NCI-H524 (cell line): Measurements from ENCODE around the gene HSCB.
"Not testable (repeated sequence)": the region's sequence is repeated elsewhere in the genome, so short reads cannot be mapped to it uniquely, and the experiment has no call there.

Source experiments
- DNase-seq, 2 experiments: peaks; one replicate each; lab custom pipeline; 2025; lab: John Stamatoyannopoulos, UW

The HSCB gene

DNA sequence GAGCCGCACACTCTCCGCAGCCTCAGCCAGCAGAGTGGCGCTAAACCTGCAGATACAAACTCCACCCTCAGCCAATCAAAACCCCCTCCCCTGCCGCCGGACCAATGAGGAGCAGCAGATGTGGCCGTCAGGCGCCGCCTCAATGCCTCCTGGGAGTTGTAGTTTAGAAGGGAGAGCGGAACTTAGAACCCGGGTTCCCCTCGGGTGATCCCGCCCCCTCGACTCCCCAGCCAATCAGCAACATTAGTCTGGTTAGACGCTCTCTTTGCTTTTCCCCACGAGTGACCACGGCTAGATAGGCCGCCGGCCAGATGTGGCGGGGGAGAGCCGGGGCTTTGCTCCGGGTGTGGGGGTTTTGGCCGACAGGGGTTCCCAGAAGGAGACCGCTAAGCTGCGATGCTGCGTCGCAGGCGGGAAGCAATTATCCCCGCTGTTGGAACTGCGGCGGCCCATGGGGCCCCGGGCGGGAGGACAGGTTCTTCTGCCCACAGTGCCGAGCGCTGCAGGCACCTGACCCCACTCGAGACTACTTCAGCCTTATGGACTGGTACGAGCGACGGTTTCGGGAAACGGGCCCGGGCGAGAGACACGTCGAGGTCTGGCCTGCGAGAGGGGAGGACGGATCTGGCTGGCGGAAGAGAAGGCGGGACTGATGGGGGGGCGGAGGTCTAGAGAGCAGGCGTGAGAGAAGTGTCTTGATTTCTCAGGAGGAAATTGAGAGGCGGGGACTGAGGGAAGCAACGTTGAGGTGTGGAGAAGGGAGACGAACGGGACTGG lies at the start of gene HSCB, which contains the start of gene CHEK2:
TSS of gene HSCB (plus strand) at position 255 of the 777 bp plus-strand sequence. CDS start at position 312, 57 bp downstream.
TSS of gene CHEK2 (minus strand) at position 36 of the 777 bp plus-strand sequence. CDS start 7,099 bp downstream, outside the sequence.
- peak; percentile 99 for DNase-seq

- DNase-seq = not testable (repeated sequence)
Observed at GRCh38 chr22:28693041-28693760, 48.6 kb upstream of the HSCB start.

DNA sequence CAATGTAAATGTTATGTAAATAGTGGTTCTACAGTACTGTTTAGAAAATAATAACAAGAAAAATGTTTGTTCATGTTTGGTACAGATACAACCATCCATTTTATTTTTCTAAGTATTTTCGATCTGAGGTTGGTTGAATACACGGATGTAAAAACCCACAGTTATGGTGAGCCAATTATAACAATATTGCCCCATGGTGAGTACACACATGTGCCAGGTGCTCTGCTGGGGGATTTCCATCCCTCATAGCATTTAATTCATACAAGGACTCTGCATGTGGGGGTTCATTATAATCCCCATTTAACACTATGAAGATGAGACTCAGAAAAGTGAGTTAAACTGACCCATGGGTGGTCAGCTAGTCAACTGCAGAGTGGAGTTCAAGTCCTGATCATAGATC lies 38.9 kb upstream of the HSCB start:
- DNase-seq = no peak

GRCh38 chr22:28703436-28703835 lies 38.4 kb upstream of the HSCB start:
- no peak for DNase-seq

GRCh38 chr22:28706845-28707244 lies 35.0 kb upstream of the HSCB start:
- DNase-seq = no peak

- no peak for DNase-seq
Observed at GRCh38 chr22:28710107-28710506, 31.7 kb upstream of the HSCB start.

- DNase-seq = peak; percentile 42 to 75
Observed at GRCh38 chr22:28710576-28711191, 31.2 kb upstream of the HSCB start.

DNA sequence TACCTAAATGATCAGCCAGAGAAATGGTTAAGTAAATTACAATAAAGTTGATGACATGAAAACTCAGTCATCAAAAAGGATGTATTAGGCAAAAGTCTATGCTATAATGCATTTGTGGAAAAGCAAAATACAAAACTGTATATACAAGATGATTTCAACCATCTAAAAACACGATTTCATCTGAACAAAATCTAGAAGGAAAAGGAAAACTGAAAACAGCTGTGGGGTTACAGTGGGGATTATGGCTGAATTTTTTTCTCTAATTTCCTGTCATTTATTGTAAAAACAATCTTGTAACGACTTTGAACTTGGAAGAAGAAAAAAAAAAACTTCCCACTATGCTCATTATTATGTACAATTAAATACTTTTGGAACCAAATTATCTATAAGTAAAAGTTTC lies 30.5 kb upstream of the HSCB start:
- no peak for DNase-seq

DNA sequence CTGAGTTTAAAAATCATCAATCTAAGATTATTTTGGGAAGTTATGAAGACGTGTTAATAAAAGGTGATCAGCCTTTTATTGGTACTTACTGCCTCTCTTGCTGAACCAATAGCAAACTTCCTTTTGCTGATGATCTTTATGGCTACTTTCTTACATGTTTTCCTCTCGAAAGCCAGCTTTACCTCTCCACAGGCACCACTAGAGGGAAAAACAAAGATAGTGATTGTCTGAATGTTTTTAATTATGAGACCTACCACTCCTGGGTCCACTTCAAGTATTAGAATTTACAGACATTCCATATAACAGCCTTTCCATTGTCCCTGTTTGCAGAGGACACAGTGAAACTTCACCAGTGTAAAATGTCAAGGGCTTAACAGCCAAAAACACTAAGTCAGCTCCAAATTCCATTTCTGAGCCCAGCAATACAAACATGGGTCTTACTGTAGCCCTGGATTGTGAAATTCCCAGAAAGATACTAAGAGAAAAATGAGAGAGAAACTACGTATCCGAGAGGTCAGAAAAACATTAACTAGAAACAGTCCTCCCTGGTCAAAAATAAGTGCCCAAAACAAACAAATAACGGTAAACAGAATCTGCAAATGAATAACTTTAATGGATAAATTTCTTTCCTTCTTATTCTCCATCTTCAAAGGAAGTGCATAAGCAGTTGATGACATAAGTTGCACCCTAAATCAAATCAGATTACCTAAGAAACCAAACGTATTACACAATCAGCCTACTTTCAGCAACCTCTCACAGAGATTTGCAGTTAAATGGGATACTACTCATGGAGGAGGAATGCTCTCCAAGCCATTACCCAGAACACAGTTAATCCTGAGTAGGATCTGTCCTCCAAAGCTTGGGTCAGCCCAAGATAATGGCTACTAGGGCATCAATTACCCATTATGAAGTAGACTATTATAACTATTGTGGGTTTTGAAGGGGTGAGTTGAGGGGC lies 29.7 kb upstream of the HSCB start:
- no peak for DNase-seq

DNA sequence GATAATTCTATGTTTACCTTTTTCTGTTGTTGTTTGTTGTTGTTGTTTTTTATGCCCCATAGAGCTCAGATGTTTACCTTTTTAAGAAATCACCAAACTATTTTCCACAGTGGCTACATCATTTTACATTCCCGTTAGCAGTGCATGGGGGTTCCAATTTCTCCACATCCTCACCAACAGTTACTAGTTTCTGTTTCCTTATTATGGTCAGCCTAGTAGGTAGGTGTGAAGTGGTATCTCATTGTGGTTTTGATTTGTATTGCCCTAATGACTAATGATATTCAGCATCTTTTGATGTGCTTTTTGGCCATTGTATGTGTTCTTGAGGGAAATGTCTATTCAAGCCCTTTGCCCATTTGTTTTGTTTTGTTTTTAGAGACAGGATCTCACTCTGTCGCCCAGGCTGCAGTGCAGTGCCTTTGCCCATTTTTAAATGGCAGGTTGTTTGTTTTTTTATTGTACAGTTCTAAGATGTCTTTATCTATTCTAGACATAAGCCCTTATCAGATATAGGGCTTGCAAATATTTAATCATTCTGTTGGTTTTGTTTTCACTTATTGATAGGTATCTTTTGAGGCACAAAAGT lies 27.7 kb upstream of the HSCB start:
- DNase-seq = no peak

DNA sequence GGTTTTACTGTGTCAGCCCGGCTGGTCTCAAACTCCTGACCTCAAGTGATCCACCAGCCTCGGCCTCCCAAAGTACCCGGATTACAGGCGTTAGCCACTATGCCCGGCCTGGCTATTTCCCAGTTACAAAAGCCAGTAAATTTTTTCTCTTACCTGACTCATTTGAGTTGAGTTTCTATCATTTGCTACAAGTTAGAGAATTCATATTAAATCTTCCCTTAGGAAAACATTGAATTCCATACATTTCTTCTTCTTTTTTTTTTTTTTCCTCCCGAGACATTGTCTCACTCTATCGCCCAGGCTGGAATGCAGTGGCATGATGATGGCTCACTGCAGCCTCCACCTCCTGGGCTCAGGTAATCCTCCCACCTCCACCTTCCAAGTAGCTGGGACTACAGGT lies 26.2 kb upstream of the HSCB start:
- no peak for DNase-seq

GRCh38 chr22:28716686-28717085 lies 25.2 kb upstream of the HSCB start:
- DNase-seq = no peak

DNA sequence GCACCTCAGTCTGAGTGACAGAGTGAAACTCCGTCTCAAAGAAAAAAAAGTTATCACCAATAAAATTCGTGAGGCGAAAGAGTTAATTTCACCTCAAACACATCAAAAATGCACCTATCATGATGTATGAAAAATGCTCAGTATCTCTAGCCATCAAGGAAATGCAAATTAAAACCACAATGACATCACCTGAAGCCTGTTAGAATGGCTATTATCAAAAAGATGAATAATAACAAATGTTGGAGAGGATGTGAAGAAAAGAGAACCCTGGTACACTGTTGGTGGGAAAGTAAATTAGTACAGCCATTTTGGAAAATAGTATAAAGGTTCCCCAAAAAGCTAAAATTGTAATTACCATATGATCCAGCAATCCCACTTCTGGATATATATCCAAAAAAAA lies 23.8 kb upstream of the HSCB start:
- no peak for DNase-seq

DNA sequence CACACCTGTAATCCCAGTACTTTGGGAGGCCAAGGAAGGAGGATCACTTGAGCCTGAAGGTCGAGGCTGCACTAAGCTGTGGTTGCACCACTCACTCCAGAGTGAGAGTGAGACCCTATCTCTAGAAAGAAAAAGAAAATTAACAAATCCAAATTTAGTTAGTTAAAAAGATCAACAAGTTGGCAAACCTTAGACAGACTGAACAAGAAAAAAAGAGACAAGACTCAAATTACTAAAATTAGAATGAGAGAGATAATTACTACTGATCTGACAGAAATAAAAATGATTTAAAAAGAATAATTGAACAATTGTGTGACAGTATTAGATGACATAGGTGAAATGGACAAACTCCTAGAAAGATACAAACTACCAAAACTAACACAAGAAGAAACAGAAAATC lies 13.8 kb upstream of the HSCB start:
- no peak for DNase-seq

DNA sequence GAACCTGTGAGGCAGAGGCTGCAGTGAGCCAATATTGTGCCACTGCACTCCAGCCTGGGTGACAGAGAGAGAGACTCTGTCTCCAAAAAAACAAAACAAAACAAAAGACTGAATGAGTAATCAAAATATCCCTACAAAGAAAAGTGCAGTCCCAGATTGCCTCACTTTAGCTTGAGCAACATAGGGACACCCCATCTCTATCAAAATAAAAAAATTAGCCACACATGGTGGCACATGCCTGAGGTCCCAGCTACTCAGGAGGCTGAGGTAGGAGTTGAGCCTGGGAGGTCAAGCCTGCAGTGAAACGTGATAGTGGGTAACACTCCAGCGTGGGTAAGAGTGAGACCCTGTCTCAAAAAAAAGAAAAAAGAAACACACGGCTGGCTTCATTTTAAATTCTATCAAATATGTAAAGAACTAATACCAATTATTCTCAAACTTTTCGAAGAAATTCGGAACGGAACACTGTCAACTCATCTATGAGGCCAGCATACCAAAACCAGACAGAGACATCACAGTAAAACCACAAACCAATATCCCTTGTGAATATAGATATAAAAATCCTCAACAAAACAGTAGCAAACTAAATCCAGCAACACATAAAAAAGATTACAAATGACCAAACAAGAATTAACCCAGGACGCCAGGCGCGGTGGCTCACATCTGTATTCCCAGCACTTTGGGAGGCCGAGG lies 13.1 kb upstream of the HSCB start:
- no peak for DNase-seq

- DNase-seq = no peak
Observed at GRCh38 chr22:28730179-28730578, 11.7 kb upstream of the HSCB start.

- DNase-seq = no peak
Observed at GRCh38 chr22:28734393-28734792, 7.4 kb upstream of the HSCB start.

GRCh38 chr22:28736301-28737155 lies 5.3 kb upstream of the HSCB start:
- DNase-seq = no peak

- DNase-seq = no peak
Observed at GRCh38 chr22:28737701-28738100, 4.1 kb upstream of the HSCB start.

- not testable (repeated sequence) for DNase-seq
Observed at GRCh38 chr22:28738876-28739275, 3.0 kb upstream of the HSCB start.
